PFSK-1 (cell line): ENCODE data around the gene PCBP3.

Experiments
- FOXP2 ChIP-seq: optimal IDR thresholded peaks from 2 replicates; pipeline ENCODE3; 2011; ENCODE audit warnings: borderline replicate concordance, control low read depth, inconsistent platforms; ENCODE audit not compliant: insufficient read depth; ENCODE audit errors: extremely low read length, extremely low read depth
- POLR2AphosphoS5 ChIP-seq: IDR thresholded peaks from 2 replicates; pipeline ENCODE4 v1.6.1; 2012; ENCODE audit warnings: low read depth, mild to moderate bottlenecking, control low read depth, low read length, moderate library complexity
- SIN3A ChIP-seq: IDR thresholded peaks from 2 replicates; pipeline ENCODE4 v1.6.1; 2012; ENCODE audit warnings: mild to moderate bottlenecking, low read length, moderate library complexity, borderline replicate concordance; ENCODE audit not compliant: insufficient read depth
- TAF1 ChIP-seq: IDR thresholded peaks from 2 replicates; pipeline ENCODE4 v1.6.1; 2012; ENCODE audit warnings: low read length, control low read depth, borderline replicate concordance; ENCODE audit not compliant: insufficient read depth
- TF ChIP-seq, protein P1 (sequence below), 2 experiments: IDR thresholded peaks; 2 replicates each; pipeline versions ENCODE4 v1.6.1 to v1.8.0; 2011 to 2012; ENCODE audit warnings: low read depth in 2 of 2, low read length in 2 of 2, control low read depth in 1 of 2, inconsistent platforms in 1 of 2, mild to moderate bottlenecking in 1 of 2, moderate library complexity in 1 of 2; ENCODE audit not compliant: insufficient read depth in 1 of 2

The PCBP3 gene

GRCh38 chr21:45824546-45825215 is 181.2 kb downstream of the PCBP3 start:
- TF ChIP-seq SIN3A (no peak), TAF1 (no peak), FOXP2 (no peak), POLR2AphosphoS5 (no peak)
- TF ChIP-seq, protein P1, sequence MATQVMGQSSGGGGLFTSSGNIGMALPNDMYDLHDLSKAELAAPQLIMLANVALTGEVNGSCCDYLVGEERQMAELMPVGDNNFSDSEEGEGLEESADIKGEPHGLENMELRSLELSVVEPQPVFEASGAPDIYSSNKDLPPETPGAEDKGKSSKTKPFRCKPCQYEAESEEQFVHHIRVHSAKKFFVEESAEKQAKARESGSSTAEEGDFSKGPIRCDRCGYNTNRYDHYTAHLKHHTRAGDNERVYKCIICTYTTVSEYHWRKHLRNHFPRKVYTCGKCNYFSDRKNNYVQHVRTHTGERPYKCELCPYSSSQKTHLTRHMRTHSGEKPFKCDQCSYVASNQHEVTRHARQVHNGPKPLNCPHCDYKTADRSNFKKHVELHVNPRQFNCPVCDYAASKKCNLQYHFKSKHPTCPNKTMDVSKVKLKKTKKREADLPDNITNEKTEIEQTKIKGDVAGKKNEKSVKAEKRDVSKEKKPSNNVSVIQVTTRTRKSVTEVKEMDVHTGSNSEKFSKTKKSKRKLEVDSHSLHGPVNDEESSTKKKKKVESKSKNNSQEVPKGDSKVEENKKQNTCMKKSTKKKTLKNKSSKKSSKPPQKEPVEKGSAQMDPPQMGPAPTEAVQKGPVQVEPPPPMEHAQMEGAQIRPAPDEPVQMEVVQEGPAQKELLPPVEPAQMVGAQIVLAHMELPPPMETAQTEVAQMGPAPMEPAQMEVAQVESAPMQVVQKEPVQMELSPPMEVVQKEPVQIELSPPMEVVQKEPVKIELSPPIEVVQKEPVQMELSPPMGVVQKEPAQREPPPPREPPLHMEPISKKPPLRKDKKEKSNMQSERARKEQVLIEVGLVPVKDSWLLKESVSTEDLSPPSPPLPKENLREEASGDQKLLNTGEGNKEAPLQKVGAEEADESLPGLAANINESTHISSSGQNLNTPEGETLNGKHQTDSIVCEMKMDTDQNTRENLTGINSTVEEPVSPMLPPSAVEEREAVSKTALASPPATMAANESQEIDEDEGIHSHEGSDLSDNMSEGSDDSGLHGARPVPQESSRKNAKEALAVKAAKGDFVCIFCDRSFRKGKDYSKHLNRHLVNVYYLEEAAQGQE (IDR thresholded peaks at IDR 0.05; ENCODE audit: insufficient read depth in 1 of 2, low read depth in 2 of 2, low read length in 2 of 2): no peak

- no peak for TF ChIP-seq FOXP2
- TF ChIP-seq POLR2AphosphoS5: no peak
- no peak for TF ChIP-seq SIN3A
- no peak for TF ChIP-seq TAF1
- TF ChIP-seq, protein P1 (IDR thresholded peaks at IDR 0.05; ENCODE audit: insufficient read depth in 1 of 2, low read depth in 2 of 2, low read length in 2 of 2): no peak
Observed at GRCh38 chr21:45825219-45825618, 181.7 kb downstream of the PCBP3 start.

GRCh38 chr21:45826676-45827301 is 183.3 kb downstream of the PCBP3 start:
- TF ChIP-seq POLR2AphosphoS5 (no peak), SIN3A (no peak), FOXP2 (no peak)
- TF ChIP-seq, protein P1 (IDR thresholded peaks at IDR 0.05; ENCODE audit: insufficient read depth in 1 of 2, low read depth in 2 of 2, low read length in 2 of 2): no peak

- TF ChIP-seq TAF1 (no peak), SIN3A (no peak), FOXP2 (no peak), POLR2AphosphoS5 (no peak)
- TF ChIP-seq, protein P1 (IDR thresholded peaks at IDR 0.05; ENCODE audit: insufficient read depth in 1 of 2, low read depth in 2 of 2, low read length in 2 of 2): no peak
Observed at GRCh38 chr21:45827302-45827692, 183.8 kb downstream of the PCBP3 start.
